Hematopoietic multipotent progenitor cell treated with erythropoietin and hydrocortisone succinate and interleukin-3 and kit ligand, for 4 days (in vitro differentiated cells): ENCODE data around the gene OR52I1.

Experiments used
- DNase-seq: peaks from one replicate; pipeline ENCODE4 v3.0.0-alpha.2; 2015

Gene OR52I1, protein sequence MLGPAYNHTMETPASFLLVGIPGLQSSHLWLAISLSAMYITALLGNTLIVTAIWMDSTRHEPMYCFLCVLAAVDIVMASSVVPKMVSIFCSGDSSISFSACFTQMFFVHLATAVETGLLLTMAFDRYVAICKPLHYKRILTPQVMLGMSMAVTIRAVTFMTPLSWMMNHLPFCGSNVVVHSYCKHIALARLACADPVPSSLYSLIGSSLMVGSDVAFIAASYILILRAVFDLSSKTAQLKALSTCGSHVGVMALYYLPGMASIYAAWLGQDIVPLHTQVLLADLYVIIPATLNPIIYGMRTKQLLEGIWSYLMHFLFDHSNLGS

DNA sequence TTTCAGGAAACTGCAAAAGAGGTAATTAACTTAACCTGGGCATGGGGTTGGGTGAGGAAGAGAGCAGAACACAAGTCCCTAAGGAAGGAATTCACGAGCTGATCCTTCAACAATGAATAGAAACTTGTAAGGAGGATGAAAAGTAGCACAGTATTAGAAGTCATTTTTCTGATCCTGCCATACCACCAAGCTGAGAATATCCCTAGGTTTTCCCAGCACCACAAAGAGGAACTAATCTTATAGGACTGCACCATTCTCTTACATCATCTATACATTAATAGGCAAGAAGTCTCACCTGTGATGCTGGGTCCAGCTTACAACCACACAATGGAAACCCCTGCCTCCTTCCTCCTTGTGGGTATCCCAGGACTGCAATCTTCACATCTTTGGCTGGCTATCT lies at the start of gene OR52I1:
OR52I1 (plus strand) TSS at position 301 of the 400 bp plus-strand sequence; CDS start at position 301, 0 bp downstream.
- DNase-seq = no peak

DNA sequence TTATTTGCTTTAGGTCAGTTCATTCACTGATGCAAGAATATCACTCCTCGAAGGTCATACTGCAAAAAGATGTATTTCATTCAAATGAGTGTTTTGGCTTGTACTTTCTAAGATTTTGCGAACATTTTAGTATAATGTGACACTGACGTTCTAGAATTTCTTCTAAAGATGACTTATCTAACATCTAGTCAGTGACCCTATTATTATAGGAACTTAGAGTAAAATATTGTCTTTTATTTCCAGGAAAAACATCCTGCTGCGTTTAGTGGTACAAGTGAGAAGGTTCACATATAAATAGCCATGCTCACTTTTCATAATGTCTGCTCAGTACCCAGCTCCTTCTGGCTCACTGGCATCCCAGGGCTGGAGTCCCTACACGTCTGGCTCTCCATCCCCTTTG lies 48.9 kb upstream of the OR52I1 start, which contains the start of gene OR52M1:
OR52M1 (plus strand) TSS at position 301 of the 400 bp plus-strand sequence; CDS start at position 301, 0 bp downstream.
- no peak for DNase-seq

DNA sequence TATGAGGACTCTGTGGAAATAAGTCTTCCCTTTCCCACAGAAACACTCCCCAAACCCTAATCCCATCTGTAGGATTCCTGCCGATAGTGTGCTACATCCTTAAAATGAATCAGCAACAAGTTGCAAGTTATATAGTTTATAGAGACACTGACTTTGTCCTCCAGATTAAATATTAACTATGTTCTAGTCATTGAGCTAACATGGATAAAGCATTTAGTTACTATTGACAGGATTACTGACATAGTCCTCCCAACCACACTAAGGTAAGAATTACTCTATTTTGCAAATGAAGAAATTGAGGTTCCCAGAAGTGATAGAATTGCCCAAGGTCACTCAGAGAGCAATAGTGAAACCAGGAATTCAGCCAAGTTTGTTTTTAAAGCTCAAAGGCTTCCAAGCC lies 47.0 kb upstream of the OR52I1 start:
- DNase-seq = no peak

DNA sequence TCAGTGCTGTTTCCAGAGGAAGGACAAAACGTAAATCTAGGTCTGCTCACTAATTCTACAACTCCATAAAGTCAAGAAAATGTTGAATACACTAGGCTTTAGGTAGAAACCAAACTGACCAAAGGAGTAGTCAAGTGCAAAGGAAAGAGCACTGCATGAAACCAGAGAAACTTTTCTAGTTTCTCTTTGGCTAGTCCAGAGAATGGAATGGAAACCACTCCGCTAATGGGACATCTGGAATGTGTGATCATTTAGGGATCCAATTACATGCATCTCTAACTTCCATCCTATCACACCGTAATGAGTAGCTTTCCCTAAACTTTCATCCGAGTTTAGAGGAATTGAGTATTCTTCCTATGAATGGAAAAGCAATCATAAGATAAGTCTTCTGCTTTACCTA lies 46.4 kb upstream of the OR52I1 start:
- no peak for DNase-seq

DNA sequence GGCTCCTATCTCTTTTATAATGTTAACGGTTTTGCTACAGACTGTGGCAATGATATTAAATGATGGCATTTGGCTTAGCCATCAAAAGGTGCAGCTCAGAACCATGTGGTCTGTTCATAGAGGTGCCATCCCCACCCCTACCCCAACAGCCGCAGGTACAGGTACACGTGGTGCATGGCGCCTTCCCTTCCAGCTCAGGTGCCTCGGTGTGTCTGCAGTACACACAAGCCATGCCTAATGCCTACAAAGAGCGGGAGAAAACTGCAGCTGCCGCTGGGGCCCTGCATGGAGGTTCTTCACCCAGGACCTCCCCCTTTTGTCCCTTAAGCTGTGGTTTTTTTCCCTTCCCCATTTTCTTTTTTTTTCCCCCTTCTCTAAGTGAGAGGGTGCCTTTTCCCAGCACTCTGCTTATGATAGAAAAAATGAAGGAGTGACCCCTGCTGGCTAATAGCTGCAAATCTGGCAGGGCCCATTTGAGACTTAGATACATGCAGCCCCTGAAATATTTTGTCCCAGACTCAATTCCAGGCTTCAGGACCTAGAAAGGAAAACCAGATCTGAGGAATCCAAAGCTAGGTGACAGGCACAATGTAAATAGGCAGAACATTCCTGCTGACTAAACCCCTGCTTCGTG lies 42.4 kb upstream of the OR52I1 start:
- peak; percentile 36 for DNase-seq

DNA sequence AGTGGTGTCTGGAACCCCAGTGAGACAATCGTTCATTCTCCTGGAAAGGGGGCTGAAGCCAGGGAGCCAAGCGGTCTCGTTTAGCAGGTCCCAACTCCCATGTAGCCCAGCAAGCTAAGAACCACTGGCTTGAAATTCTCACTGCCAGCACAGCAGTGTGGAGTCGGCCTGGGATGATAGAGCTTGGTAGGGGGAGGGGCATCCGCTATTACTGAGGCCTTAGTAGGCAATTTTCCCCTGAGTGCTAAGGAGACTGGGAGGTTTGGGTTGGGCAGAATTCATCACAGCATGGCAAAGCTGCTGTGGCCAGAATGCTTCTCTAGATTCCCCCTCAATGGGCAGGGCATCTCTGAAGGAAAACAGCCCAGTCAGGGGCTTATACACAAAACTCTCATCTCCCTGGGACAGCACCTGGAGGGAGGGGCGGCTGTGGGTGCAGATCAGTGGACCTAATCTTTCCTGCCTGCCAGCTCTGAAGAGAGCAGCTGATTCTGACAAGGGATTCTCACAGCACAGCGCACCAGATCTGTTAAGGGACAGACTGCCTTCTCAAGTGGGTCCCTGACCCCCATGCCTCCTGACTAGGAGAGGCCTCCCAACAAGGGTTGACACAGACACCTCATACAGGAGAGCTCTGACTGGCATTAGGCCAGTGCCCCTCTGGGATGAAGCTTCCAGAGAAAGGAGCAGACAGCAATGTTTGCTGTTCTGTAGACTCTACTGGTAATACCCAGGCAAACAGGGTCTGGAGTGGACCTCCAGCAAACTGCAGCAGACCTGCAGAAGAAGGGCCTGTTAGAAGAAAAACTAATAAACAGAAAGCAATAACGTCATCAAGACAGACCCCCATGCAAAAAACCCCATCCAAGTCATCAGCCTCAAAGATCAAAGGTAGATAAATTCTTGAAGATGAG lies 34.1 kb upstream of the OR52I1 start:
- no peak for DNase-seq

DNA sequence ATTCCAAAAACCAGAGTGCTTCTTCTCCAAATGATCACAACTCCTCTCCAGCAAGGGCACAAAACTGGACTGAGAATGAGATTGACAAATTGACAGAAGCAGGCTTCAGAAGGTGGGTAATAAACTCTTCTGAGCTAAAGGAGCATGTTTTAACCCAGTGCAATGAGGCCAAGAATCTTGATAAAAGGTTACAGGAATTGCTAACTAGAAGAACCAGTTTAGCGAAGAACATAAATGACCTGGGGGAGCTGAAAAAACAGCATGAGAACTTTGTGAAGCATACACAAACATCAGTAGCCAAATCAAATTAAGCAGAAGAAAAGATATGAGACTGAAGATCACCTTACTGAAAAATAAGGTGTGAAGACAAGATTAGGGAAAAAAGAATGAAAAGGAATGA lies 33.4 kb upstream of the OR52I1 start:
- no peak for DNase-seq

DNA sequence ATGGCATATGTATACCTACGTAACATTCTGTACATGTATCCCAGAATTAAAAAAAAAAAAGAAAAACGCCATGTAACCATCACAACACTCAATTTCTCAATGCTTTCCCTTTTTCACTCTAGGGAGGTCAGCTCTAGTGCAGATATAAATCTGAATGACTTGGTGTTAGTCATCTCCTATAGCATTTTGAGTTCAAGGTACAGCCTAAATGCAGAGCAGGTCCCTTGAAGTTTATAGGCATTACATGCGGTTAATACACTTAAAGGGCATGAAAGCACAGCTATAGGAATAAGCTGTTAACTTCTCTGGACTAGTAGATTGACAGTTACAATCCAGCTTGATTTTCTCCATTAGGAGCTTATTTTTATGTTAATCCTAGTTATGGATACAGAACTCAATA lies 28.5 kb upstream of the OR52I1 start:
- no peak for DNase-seq

DNA sequence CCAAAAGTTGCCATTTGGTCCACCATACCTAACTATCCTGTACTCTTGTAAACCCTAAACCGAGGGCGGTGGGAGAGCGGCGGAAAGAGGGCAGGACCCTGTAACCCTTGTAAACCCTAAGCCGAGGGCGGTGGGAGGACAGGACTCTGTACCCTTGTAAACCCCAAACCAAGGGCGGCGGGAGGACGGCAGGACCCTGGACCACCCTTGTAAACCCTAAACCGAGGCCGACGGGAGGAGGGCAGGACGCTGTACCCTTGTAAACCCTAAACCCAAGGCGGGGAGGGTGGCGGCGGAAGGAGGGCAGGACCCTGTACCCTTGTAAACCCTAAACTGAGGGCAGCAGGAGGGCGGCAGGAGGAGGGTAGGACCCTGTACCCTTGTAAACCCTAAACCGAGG lies 24.8 kb upstream of the OR52I1 start:
- no peak for DNase-seq

DNA sequence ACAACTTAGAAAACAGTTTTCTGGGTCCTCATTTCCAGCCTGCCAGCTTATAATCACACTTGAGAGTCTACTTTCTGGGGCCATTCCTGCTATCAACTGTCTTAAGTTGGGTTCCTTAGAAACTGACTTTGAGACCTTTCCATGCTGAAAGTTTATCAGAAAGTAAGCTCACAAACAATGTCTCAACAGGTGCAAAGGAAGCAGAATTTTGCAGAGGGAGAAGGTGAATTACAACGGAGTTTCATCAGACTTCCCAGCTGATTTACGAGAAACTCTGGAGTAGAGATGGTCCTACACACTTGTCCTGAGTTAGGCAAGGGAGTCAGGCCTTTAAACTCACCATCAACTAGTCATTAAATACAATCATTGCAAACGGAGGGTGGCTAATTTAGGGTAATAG lies 17.0 kb upstream of the OR52I1 start:
- DNase-seq = no peak

DNA sequence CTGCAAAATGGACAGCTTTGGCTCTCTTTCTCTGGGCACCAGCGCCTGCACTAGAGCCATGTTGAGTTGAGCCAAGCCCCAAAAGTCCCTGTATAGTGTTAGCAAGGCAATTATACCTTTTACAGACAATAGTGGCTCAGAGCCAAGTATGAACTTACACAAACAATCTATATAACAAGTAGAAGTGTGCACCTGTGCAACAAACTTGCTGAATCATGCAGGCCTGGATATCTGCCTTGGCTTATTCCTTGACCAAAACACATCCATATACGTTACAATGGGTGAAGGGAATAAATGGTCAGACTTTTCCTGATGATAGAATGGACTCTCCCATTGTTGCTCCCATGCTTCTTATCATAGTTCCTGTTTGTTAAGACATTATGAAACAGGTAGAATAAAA lies 16.1 kb upstream of the OR52I1 start:
- DNase-seq = no peak

DNA sequence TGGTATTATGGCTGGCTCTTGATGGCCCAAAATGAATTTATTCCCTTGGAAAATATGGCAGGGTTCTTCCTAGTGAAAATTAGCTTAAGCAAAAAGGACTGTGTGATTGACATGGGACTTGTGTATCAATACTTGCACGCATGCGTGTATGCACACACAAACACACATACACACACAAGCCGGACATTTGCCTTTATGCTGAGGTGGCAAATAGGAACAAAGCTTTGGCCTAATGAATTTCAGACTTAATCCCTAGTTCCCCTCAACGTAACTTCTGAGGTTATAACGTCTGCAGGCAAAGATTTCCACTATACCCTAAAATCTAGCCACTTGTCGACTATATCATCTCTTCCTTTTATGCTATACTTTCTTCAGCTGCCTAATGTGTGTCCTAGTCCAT lies 15.2 kb upstream of the OR52I1 start:
- no peak for DNase-seq

DNA sequence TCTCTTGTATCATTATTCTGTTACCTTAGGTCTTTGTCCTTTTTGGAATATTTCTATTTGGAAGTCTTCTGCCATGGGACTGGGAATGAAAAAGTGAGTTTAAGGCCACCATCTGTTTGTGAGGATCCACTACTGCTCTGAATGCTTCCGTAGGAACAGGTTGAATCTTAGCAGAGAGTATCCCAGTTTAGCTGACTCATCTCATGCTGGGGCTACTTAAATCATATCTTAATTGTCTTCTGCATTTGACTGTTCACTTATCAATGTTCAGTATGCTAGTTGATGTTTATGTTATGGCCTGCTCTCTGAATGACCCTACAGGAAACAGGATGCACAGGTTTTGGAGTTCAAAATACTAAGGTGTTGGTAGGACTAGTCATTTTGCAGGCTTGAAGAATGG lies 13.7 kb upstream of the OR52I1 start:
- DNase-seq = no peak

DNA sequence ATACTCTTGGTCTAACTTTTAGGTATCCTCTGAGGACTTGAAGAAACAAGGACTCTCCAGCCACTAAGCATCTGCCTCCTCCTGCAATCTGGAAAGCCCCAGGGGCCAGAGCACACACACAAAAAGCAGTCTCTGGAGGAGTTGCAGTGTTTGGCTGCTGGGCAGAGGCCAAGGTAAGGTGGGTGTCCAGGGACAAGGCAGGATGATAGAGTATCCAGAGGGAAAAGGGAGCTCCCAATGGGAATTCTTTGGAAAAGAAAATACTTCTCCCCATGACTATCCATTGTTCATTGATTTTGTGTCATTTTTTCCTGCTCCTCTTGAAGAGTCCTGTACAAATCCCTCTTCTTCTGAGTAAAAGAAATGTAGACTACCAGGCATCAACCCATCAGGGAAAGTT lies 12.4 kb upstream of the OR52I1 start, which contains the start of gene OR52I2:
OR52I2 (plus strand) TSS at position 301 of the 400 bp plus-strand sequence.
- DNase-seq = no peak

DNA sequence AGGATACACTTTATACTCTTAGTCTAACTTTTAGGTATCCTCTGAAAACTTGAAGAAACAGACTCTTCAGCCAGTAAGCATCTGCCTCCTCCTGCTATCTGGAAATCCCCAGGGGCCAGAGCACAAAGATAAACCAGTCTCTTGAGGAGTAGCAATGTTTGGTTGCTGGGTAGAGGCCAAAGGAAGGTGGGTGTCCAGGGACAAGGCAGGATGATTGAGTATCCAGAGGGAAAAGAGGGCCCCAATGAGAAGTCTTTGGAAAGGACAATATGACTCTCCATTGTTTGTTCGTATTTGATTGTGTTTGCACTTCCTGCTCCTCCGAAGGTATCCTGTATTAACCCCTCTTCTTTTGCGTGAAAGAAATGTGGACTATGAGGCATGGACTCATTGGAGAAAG lies 4.8 kb upstream of the OR52I1 start:
- no peak for DNase-seq

DNA sequence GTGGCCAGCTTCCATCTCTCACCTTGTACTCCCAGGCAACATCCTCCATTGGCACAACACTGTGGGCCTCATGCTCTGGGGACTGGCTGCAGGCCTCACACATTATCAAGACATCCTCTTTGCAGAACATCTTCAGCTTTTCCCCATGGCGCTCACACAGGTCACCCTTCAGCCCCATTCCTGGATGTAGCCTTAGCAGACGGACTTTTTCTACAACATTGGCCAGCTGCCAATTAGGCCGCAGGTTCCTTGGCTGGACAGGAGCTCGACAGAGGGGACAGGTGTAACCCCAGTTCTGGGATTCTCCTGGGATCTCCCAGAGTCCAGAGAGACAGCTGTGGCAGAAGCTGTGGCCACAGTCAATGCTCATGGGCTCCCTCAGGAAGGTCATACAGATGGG lies 11.2 kb downstream of the OR52I1 start:
- DNase-seq = no peak

DNA sequence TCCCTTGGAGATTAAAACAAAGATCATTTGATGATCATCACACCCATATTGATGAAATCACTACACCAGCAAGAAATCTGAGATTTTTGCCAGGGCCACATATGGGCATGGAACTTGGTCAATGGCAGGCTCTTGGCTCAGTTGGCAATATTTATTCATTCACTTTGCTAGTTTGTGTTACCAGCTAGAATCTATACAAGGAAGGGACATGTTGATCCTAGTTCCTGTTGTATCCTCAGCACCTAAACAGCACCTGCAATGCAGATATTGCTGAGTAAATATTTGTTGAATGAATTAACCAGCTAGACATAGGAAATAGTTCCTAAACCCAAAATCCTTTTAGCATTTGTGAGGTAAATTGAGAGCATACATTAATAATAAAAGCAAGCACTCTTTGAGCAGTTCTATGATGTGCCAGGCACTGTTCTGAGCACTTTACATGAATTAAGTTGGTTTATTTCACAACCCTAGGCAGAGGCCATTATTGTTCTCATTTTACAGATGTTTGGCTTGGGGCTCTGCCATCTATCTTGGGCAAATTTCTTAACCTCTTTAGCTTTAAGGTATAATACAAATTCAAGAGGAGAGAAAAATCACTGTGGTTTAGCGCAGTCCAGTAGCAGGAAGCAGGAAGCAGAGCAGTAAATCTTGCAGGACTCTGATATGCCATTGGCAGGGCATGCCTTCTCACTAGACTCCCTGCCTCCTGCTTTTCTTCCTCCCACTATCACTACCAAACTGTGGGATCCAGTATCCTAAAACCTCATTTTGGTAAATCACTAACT lies 12.6 kb downstream of the OR52I1 start:
- DNase-seq = peak; percentile 42

DNA sequence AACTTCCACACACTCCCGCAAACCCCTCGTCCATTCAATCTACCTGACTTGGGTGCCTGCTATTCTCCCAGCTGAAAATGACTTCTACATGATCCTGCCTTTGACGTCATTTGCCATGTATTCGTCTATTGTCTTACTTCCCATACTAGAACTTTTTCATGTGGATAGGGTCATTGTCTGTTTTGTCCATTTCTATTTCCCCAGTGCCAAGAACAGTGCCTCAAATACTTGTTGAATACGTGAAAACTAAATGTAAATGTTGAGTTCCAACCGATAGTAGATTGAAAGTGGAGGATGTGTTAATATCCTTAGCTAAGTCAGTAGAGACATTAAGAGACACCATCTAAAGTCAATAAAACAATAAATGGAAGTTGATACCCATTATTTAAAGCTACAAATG lies 13.3 kb downstream of the OR52I1 start:
- peak; percentile 25 for DNase-seq

DNA sequence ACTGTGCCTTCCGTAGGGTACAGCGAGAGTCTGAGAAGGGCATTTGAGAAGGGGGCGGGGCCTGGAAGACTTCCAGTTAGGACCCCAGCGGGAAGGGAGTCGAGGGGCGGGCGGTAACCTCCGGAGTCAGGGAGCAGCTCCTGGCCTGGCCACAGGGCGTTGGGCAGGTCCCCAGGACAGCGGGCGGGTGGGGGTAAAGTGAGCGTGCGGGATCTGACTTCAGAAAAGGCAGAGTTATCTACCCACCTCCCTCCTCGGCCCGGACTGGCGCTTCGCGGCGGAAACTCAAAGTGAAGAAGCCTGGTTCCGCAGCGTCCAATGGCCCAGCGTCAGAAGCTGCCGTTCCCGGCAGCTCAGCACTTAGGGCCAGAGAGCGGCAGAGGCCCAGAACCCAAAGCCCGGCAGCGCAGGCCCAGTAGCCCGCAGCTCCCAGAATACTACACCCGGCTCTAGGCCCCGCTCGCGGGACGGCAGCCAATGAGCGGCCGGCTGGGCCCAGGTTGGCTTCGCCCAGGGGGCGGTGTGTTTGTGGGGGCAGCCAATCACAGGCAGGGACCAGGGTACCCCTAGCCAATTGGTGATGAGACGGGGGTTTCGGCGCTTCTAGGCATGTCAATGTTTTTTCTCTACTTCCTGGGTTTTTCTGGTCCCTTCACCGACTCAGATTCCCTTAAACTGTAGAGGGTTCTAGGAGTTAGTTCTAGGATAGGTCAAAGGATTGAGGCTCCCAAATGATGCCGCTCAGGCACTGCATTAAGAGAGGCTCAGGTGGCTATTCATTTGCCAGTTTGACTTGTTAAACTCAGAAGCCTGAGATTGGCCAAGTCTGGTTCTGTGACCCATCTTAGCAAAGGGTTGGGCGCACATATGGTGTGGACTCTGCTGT lies 14.2 kb downstream of the OR52I1 start, which contains the start of gene TRIM68:
TRIM68 (minus strand) TSS at position 451 of the 886 bp plus-strand sequence. CDS start 2,727 bp downstream, outside the sequence.
- DNase-seq = peak; percentile 98

DNA sequence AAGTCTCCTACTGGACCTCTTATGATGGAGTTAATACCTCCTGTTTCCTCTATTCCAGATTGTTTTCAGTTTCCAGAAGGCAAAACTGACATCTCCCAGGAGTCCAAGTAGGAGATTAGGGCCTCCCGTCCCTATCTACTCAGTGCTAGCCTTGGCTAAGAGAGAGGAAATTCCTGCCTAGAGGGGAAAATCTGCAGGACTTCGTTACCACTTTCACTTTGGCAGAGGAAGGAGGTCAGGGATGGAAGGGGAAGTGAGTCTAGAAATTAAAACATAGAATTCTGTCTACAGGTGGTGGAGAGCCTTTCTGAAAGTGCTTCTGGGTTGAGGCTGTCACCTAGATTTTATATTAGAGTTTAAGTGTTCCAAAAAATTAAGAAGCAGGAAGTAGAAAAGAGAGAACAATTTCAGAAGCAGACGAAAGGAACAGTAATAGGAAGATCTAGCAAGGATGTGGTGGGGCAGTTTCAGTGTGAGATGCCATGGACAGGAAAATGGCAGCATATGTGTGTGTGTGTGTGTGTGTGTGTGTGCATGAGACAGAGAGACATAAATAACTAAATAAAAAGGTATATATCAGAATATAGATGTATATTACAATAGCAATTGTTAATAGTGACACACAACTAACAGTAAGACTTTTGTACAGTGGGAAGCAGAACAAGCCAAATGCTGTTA lies 16.6 kb downstream of the OR52I1 start:
- DNase-seq = peak; percentile 18

DNA sequence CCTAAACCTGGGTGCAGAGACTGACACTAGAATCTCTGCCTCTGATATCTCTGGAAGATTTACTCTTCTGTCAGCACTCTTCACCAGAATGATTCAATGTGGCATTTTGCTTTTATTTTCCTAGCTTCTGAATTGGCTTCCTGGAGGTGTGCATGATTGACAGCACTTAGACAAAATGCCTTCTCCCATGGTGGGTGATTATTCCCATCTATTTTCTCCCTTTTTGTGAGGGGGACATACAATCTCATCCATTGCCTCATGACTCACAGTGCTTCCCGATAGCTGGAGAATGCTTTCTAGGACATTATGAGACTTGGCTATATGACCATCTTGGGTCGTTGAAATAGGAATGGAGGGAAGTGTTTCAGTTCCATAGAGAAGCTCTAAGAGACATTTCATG lies 18.1 kb downstream of the OR52I1 start:
- no peak for DNase-seq
